T-helper 22 cell (primary cell): Measurements from ENCODE around the gene MTRFR.
"Not testable (repeated sequence)": the region's sequence is repeated elsewhere in the genome, so short reads cannot be mapped to it uniquely, and the experiment has no call there.

Experiments used
- DNase-seq: peaks from one replicate; pipeline ENCODE4 v3.0.0-alpha.2; 2020; ENCODE audit warnings: low read depth

MTRFR gene

GRCh38 chr12:123232807-123233504 is at the start of gene MTRFR, which contains the start of gene MPHOSPH9:
Gene MTRFR (plus strand): TSS chr12:123233436. CDS start chr12:123253675, 20,239 bp downstream.
Gene MPHOSPH9 (minus strand): TSS chr12:123233141. CDS start chr12:123230364, 2,777 bp downstream.
- peak; percentile 99 for DNase-seq

DNA sequence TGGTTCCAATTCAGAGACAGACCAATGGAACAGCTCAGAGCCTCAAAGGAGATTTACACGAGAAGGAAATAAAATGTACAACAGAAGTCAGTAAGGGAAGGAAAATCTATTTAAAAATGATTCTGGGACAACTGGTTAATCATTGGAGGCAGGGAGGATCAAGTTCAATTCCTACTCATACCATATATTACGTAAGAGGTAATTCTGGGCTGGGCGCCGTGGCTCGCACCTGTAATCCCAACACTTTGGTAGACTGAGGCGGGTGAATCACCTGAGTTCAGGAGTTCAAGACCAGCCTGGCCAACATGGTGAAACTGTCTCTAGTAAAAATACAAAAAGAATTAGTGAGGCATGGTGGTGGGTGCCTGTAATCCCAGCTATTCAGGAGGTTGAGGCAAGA is 45.6 kb upstream of the MTRFR start:
- no peak for DNase-seq

- DNase-seq, result no peak
Observed at GRCh38 chr12:123199936-123200335, 33.3 kb upstream of the MTRFR start.

- no peak for DNase-seq
Observed at GRCh38 chr12:123200414-123200813, 32.8 kb upstream of the MTRFR start.

DNA sequence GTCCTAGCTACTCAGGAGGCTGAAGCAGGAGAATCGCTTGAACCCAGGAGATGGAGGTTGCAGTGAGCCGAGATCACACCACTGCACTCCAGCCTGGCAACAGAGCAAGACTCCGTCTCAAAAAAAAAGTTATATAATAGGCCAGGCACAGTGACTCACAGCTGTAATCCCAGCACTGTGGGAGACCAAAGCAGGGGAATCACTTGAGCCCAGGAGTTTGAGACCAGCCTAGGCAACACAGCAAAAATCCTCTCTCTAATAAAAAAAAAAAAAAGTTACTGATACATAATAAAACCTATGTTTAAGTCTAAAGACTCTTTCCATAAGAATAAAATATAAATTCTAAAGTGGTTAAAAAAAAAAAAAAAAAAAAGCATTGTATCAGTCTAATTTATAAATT is 26.4 kb upstream of the MTRFR start:
- DNase-seq, result not testable (repeated sequence)

GRCh38 chr12:123207815-123208214 is 25.4 kb upstream of the MTRFR start:
- not testable (repeated sequence) for DNase-seq

DNA sequence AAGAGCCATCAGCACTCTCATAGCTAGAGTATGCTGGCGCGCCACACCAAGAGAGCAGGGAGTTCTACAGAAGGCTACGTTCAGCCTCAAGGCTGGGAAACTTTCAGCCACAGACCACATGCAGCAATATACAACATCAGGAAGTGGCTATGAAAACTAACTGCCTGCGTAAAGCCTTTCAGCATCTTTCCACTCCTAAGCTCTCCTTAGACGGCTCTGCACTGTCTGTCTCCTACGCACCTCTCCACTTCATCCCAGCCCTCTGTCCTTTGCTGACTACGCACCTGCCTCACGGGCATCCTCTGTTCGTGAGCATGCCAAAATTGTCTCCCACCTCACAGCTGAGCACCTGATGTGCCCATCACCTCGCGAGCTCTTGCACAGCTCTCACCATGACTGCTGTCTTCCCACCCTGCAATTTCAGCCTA is 10.0 kb upstream of the MTRFR start:
- peak; percentile 16 for DNase-seq

DNA sequence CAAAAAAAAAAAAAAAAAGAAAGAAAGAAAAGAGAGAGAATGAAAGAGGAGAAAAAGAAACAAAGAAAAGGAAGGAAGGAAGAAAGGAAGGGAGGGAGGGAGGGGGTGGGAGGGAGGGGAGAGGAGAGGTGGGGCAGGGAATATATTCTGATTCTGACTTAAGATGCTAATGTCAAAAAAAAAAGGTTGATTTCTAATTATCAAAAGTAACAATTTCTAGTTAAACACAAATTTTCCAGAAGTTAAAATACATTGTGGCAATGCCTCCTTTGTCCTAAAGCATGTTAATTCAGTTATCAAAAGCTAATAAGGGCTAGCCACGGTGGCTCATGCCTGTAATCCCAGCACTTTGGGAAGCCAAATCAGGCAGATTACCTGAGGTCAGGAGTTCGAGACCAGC is 7.8 kb upstream of the MTRFR start:
- no peak for DNase-seq

- DNase-seq, result no peak
Observed at GRCh38 chr12:123227581-123228258, 5.5 kb upstream of the MTRFR start.

GRCh38 chr12:123229051-123229450 is 4.2 kb upstream of the MTRFR start:
- DNase-seq, result no peak

GRCh38 chr12:123231931-123232330 is 1.3 kb upstream of the MTRFR start:
- no peak for DNase-seq

DNA sequence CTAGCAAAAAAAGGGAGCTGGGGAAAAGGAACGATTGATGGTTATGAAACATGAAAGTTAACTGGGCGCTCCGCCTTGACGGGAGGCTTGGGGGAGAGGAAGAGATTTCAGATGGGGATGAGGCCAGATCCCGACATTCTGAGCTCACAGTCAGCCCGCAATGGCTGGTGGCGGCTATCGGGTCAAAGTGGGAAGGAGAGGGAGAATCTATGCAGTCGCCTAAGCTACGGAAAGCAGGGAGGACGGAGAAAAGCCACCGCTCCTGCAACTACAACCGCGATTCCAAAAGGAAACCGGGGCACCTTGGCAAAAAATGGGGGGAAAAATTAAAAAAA is 797 bp upstream of the MTRFR start:
- no peak for DNase-seq

- no peak for DNase-seq
Observed at GRCh38 chr12:123233505-123234308, 471 bp downstream of the MTRFR start.

DNA sequence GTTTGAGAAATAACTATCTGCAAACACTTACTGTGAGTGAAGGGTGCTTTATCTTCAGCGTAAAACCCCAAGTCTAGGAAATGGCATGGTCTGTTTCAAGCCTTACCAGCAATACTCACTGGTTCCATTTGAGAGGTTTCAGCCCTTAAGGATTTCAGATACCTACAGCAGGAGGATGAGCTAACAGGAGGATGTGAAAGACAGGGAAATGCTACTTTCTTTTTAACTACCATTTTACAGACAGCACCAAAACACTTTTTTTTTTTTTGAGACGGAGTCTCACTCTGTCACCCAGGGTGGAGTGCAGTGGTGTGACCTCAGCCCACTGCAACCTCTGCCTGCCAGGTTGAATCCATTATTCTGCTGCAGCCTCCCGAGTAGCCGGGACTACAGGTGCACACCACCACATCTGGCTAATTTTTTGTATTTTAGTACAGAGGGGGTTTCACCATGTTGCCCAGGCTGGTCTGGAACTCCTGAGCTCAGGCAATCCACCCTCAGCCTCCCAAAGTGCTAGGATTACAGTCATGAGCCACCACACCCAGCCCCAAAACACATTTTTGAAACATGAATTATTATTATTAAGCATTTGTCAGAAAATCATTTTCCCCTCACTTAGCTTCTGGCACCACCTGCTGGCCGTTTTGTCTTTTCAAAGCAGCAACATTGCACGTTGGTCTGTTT is 4.6 kb downstream of the MTRFR start:
- peak; percentile 32 for DNase-seq

GRCh38 chr12:123238330-123238682 is 5.1 kb downstream of the MTRFR start:
- no peak for DNase-seq

- no peak for DNase-seq
Observed at GRCh38 chr12:123238961-123239360, 5.7 kb downstream of the MTRFR start.

DNA sequence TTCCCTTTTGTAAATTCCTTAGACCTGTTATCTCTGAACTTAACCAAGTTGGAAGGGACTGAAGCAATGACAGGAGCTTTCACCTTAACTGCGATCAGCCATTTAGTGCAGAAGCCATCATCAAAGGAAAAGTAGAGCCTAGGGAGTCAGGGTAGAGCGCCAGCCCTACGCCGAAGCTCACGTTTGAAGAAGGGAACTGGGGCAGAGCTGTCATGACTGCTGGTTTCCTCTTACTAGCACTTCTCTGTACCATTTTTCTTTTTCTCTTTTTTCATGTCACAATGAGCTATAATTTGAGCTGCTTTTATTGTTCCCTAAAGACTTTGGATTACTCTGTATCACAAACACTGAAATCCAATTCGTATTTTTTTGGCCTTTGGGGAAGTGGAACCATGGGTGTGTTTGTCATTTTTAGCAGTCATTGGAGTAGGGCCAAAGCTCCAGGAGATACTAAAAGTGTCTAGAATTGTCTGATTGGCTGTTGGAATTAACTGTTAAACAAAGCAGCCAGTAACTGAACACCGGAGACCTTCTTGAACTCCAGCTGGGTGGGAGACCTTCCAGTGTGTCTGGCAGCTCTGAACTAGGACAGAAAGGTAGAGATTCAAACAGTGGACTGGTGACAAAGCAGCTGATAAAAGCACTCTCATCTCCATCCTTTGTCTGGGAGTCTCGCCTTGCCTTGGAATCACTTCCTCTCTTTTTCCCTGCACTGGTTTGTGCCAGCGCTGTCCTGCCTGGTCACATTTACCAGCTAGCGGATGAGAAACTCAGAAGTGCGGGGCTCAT is 9.1 kb downstream of the MTRFR start:
- DNase-seq, result no peak

DNA sequence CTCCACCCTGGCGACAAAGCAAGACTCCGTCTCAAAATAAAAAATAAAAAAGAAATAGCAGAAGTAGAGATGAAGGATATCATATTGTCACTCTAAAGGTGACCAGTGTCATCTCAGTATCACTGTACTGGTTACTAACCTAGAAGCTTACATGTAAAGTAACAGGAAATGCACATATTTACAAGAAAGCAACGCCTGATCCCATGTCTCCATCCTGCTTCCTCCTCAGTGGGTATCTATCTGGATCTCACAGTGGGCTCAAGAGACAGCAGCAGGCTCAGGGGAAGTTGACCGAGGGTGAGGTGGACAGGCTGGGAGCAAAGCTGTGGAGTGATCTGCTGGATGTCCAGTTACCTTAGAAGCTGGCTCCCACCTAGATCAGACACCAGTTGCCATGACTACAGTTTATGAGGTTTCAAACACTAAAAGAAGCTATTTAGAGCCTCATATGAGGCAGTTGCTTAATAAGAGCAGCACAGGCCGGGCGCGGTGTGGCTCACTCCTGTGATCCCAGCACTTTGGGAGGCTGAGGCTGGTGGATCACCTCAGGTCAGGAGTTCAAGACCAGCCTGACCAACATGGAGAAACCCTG is 10.5 kb downstream of the MTRFR start:
- DNase-seq, result no peak

- no peak for DNase-seq
Observed at GRCh38 chr12:123245678-123246077, 12.4 kb downstream of the MTRFR start.

GRCh38 chr12:123248129-123248528 is 14.9 kb downstream of the MTRFR start:
- not testable (repeated sequence) for DNase-seq
